T47D (cell line): ENCODE results near the gene EGFLAM.

Experiments
- DNase-seq, 2 experiments: peaks; one replicate each; pipeline versions ENCODE4 v3.0.0 to v3.0.0-alpha.2; 2011 to 2012; ENCODE audit warnings: low read depth in 1 of 2, low spot score in 1 of 2
- JUND ChIP-seq: IDR thresholded peaks from 2 replicates; pipeline ENCODE4 v1.6.1; 2012; ENCODE audit warnings: low read depth
- in situ Hi-C: cut with HindIII; loops from 2 replicates; pipeline ENCODE4 v1.10.0; 2016; ENCODE audit warnings: low sequenced_read_pairs, low pct_unique_long_range_greater_than_20kb

EGFLAM gene

DNA sequence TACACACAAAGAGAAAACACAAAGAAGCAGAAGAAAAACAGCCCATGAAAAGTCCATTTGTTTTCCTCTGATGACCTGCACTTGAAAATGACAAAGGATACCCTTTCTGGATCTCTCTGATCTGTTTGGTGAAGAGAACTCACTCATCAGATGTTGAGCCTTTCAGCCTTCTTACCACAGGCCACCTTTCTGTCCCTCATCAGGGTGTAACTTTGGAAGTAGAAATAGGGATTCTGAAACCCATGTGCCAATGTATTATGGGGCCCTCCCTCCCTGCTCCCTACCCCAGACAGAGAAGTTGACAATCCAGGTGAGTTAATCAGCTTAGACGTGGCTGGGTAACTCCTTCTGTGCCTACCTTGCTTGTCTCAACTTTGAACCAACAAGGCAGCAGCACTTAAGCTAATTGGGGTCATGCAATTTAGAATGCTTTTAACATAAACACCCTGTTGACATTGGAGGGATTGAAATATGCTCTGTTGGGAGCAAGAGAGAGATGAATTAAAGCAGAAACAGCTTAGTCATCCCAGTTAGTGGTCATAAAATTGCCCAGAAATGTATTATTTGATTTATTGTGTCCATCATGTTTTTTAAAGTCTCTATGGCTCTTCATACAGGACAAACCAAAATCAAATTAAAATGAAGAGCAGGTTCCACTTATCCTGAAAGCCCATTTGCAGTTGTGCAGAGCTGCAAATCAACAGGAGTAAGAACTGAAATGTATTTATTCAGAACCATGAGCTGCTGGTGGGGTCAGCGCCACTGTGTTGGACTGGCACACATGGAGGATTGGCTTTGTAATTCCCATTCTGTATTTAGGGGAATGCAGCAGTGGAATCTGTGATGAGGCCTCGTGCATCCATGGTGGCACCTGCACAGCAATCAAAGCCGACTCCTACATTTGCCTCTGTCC is 166.0 kb downstream of the EGFLAM start:
- in situ Hi-C loops = no loop called here
- DNase-seq = no peak
- no peak for TF ChIP-seq JUND

DNA sequence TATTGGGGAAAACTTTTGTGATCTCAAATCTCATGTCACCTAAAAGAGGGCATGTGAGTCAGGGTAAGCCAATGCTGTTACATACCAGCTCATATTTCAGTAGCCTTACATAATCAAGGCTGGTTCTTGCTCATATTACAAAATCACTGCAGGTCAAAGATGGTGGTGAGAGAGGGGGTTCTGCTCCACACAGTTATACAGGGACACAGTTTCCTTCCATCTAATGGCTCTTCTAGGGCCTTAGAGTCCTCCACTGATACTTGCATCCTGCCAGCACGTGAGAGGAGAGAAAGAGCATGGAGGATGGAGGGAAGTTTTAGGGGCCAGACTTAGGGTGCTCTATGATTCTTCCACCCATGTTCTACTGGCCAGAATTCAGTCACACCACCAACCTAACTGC is 168.1 kb downstream of the EGFLAM start:
- no peak for DNase-seq
- in situ Hi-C loops = no loop called here
- TF ChIP-seq JUND = no peak

DNA sequence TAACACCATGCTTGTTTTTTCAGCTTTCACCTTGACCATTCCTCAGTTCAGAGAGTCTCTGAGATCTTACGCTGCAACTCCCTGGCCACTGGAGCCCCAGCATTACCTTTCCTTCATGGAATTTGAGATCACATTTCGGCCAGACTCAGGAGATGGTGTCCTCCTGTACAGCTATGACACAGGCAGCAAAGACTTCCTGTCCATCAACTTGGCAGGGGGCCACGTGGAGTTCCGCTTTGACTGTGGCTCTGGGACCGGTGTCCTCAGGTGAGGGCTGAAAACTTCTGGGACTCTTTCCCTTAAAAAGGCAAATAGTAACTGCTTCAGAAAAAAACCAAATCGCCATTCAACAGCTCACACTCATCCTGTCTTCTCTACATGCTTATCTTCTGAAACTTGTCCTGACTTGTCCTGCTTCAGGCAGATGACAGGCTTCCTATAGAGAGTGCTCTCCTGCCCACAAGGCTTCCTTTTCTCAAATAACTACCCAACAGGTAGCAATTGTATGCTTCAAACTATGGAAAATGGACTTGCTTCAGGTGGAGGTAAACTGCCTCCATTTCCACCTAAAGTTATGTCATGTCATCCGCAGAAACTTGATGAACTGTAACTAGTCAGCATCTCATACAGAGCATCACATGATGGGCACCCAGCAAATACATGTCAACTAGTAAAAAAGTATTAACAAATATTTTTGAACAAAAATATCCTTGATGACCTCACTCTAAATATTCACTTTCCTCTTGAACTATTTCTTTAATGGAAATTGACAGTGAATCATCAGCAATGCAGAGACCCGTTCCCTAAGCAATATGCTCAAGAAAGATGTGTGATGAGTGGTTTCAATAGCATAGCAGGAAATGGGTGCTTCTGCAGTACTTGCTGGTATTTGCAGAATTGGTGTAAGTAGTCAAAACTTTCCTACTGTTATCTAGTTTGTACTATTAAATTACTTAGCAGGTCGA is 168.9 kb downstream of the EGFLAM start:
- in situ Hi-C loops = no loop called here
- DNase-seq = no peak
- no peak for TF ChIP-seq JUND

DNA sequence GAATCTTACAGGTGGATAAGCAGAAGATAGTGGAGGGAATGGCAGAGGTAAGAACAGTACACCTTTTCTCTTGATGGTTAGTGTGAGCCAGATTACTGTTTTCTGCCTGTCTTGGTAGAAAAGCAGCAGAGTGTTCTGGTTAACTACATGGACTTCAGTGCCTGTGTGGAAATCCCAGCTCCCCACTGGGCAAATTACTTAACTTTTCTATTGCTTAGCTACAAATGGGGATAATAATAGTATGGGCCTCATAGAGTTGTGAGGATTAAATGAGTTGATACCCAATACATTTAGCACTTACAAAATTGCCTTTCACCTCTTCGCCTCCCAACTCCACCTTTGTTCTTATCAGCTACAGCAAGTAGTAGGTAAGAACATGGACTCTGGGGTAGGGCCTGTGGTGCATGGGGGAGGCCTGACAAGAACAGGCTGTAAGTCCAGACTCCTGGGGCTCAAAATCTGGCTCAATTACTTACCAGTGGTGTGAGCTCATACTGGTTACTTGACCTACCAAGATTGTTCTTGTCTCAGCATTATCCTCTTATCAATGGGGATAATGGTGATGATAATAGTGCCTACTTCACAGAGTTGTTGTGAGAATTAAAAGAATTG is 173.0 kb downstream of the EGFLAM start:
- DNase-seq = no peak
- in situ Hi-C loops = no loop called here
- TF ChIP-seq JUND = no peak

DNA sequence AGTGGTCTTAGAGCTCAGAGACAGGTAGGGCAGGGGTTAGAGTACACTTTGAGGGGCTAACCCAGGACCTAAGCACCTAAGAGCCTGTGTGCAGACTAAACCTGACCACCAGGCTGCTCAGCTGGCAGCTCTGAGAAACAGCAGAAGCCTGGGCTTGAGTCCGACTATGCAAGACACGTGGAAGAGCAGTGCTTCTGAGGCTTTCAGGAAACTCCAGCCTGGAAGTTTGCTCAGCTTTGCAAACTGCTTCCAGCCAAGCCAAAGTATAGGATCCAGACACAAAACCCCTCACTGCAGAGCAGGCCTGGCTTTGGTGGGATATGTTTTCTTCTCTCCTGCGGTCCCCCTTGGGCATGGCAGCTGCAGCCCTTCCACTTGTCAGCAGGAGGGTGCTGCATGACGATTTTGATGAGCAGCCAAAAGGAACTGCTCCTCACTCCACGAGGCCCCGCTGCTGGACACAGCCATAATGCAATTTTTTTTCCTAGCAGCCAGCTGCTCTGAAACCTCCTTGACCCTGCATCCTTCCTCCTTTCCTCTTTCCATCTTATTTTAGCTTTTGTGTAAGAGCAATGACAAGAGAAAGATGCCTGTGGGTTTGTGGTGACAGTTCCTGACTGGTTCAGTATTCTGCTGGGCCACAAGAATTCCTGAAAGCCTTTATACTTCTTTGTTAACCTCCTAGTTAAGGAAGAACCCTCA is 175.0 kb downstream of the EGFLAM start:
- no peak for TF ChIP-seq JUND
- no peak for DNase-seq

DNA sequence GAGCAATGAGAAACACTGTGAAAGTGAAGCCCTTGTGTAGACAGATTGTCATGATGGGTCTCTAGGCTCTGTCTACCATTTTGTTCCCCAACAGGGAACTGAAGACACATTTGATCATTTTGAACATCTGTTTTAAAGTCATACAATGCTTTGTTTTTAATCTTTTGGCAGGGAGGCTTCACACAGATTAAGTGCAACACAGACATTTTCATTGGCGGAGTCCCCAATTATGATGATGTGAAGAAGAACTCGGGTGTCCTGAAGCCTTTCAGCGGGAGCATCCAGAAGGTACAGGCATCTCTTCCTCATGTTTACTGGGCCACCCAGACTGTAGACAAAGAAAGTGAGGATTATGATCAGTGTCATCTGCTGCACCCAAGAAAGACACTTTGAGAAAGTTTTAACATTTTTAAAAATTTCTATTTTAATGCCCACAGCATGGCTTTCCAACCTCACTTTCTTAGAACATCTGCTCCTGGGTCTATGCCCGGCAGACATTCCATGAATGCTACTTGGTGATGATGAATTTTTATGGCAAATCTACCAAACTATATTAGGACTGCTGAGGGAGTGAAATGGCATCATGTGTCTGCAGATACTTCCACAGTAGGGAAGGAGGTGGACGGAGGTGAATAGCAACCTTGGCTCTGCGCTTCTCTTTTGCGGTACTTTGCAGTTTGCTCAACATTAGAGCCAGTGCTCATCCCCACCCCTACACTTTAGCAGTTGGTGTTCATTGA is 176.8 kb downstream of the EGFLAM start:
- TF ChIP-seq JUND = no peak
- in situ Hi-C loops = no loop called here
- DNase-seq = no peak

More for the DNA sequence above, 175.0 kb downstream of the EGFLAM start:
- in situ Hi-C loops = no loop called here

DNA sequence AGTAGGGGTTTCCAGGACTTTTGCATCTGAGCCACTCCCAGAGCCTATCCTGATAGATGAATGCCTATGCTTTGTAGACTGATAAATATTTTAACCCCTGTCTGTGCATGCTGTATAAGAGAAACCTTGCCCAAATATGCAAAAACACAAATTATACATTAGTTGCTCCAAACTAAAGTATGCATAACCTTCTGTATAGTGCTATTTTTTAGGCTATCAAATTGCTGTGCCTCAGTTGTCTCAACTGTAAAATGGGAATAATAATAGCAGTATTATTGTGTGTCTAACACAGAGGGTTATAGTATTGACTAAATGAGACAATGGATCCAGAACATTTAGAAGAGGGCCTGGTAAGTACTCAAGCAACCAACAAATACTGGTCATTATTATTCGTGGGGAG is 180.4 kb downstream of the EGFLAM start:
- no peak for DNase-seq
- in situ Hi-C loops = no loop called here
- TF ChIP-seq JUND = no peak

DNA sequence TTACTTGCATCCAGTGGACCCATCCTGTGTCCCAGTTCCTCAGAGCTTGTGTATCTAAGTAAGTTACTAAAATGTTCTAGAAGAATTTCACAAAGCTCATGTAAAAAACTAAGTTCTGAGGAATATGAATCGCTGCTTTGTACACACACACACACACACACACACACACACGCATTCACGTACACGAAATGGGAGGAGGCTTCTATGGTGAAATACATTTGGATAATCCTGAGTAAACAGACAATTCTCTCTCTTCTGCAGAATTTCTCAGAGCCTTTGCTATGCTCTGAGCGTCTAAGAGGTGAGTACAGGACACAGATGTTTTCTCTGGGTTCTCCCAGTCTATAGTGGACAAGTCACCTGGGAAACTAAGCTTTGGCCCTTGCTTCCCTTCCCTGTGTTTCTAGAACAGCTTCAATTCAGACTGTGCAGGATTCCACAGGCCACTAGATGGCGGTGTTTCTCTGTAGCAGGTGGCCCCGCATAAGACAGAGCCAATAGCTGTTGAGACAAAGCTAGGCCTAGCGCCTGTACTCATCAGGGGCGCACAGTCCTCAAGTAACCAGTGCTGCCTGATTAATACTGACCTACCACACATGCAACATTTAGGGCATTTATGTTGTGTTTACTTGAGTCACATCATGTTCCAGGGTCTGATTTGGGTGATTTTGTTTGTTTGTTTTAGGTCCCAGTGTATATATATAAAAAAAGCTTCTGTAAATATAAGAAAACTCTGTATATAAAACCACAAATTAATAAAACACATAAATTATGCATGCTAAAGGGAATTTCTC is 183.3 kb downstream of the EGFLAM start:
- peak; percentile 83 to 94 for DNase-seq
- no peak for TF ChIP-seq JUND
- in situ Hi-C loops = no loop called here

DNA sequence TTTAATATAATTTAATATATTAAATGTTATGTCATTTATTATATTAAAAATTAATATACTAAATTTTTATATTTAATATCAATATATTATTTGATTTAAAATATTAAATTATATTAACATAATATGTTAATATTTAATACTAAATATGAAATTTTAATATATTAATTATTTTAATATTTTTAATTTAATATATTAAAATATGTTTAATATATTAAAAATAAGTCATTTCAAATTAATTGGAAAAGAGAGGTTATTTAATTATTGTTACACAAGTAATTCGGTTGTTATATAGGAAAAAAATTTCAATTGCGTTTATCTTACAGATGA is 183.9 kb downstream of the EGFLAM start:
- no peak for TF ChIP-seq JUND
- no peak for DNase-seq
- in situ Hi-C loops = no loop called here

DNA sequence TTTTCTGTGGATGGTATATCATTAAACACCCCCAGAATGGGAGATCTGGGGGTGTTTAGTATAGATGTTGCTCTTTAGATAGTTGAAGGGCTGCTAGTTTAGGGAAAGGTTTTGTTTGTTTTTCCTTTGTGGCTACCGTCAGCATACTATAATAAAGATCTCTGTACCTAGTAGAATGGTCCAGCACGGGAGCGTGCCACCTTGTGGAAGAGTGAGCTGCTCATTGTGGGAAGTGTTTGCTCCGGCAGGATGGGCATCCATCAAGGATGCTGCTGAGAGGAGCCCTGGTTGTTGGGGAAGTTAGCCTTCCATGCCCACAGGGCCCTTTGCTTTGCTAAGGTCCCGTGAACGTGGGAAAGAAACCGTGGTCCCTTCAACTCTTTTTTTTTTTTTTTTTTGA is 185.0 kb downstream of the EGFLAM start:
- in situ Hi-C loops = no loop called here
- TF ChIP-seq JUND = no peak
- peak; percentile 25 to 68 for DNase-seq
